A673 (cell line): ENCODE results near the gene CDH23. TPM values are rescaled to one million over a fixed set of nuclear protein-coding genes. Genes with fewer than 3 reads are reported as not detected.

Experiments
- BruUV-seq: library from RNA; stranded (reverse); fragments of 400-500 nt; replicated peaks from 2 replicates; lab custom pipeline; 2021; lab: Mats Ljungman, UMichigan
- CTCF ChIA-PET: fragments of 300-600 bp; sonication (Branson Sonifier 250); formaldehyde crosslinking; loops from one replicate; lab custom pipeline; 2022; ENCODE audit warnings: antibody characterized with exemption; lab: Charles Lee
- POLR2A ChIA-PET: fragments of 300-600 bp; sonication (Branson Sonifier 250); formaldehyde crosslinking; loops from one replicate; lab custom pipeline; 2022; ENCODE audit warnings: antibody characterized with exemption; ENCODE audit not compliant: low non-redundant PET; lab: Charles Lee
- DNase-seq: peaks from one replicate; pipeline ENCODE4 v3.0.0-alpha.2; 2015; ENCODE audit warnings: low spot score
- H3K27ac ChIP-seq: fragments of 200-600 bp; sonication (generic); 2 replicates; pipeline ENCODE4 v1.5.1; 2016; ENCODE audit warnings: mixed run types, low read depth, mild to moderate bottlenecking, mixed read lengths, antibody characterized with exemption, low read length; ENCODE audit not compliant: poor library complexity, severe bottlenecking
- H3K27me3 ChIP-seq: fragments of 200-600 bp; sonication (generic); replicated peaks from 2 replicates; pipeline ENCODE4 v1.6.1; 2017; ENCODE audit warnings: mixed run types, low read depth, mild to moderate bottlenecking, mixed read lengths, antibody characterized with exemption, low read length; ENCODE audit not compliant: insufficient read depth, poor library complexity
- H3K36me3 ChIP-seq: fragments of 200-600 bp; sonication (generic); 2 replicates; pipeline ENCODE4 v1.6.1; 2016; ENCODE audit warnings: mixed run types, mild to moderate bottlenecking, mixed read lengths, antibody characterized with exemption, low read length; ENCODE audit not compliant: insufficient read depth, poor library complexity, severe bottlenecking
- H3K4me1 ChIP-seq: fragments of 200-600 bp; sonication (generic); 2 replicates; pipeline ENCODE4 v1.6.1; 2017; ENCODE audit warnings: mixed run types, mild to moderate bottlenecking, mixed read lengths, antibody characterized with exemption, low read length; ENCODE audit not compliant: insufficient read depth, poor library complexity, severe bottlenecking
- H3K4me3 ChIP-seq: fragments of 200-600 bp; sonication (generic); 2 replicates; pipeline ENCODE4 v1.5.1; 2016; ENCODE audit warnings: low read depth, mixed run types, mild to moderate bottlenecking, mixed read lengths, low read length; ENCODE audit not compliant: poor library complexity, severe bottlenecking
- H3K9me3 ChIP-seq: fragments of 200-600 bp; sonication (generic); 2 replicates; pipeline ENCODE4 v1.6.1; 2016; ENCODE audit warnings: mixed run types, low read depth, mild to moderate bottlenecking, mixed read lengths, antibody characterized with exemption, low read length; ENCODE audit not compliant: poor library complexity, severe bottlenecking
- CTCF ChIP-seq: fragments of 300-800, 200-600 bp; sonication (generic); conservative IDR thresholded peaks from 2 replicates; pipeline ENCODE4 v1.5.1; 2017; ENCODE audit warnings: low read depth, mild to moderate bottlenecking, antibody characterized with exemption, low read length, moderate library complexity, mixed read lengths
- EZH2 ChIP-seq: fragments of 200-600 bp; sonication (generic); IDR thresholded peaks from 2 replicates; pipeline ENCODE4 v1.6.1; 2017; ENCODE audit warnings: borderline replicate concordance, low read depth, mild to moderate bottlenecking, mixed read lengths, antibody characterized with exemption, low read length; ENCODE audit not compliant: poor library complexity, severe bottlenecking
- intact Hi-C: fragments of 100-400 bp; cut with micrococcal nuclease; formaldehyde crosslinking; loops from one replicate; pipeline ENCODE4 v1.10.0; 2022; ENCODE audit not compliant: unreplicated experiment
- total RNA-seq: library from RNA; stranded (reverse); gene quantifications from 2 replicates; pipeline ENCODE4 v1.2.3, GENCODE V29; 2021

CDH23 gene
- total RNA-seq, 1 experiment from 2014 or later = 49.7 TPM

GRCh38 chr10:71857934-71858890 is 461.5 kb downstream of the CDH23 start:
- H3K27ac ChIP-seq = no peak overlapping the region
- no TSS peak for BruUV-seq
- H3K36me3 ChIP-seq = no peaks in the 10 kb centered on the region
- H3K9me3 ChIP-seq = no peaks in the 10 kb centered on the region
- no peak overlapping the region for H3K4me3 ChIP-seq
- intact Hi-C loops = no loop called here
- no peaks in the 10 kb centered on the region for H3K27me3 ChIP-seq
- TF ChIP-seq EZH2 (no peak), CTCF (no peak)
- peaks cover 18% of the 10 kb centered on the region for H3K4me1 ChIP-seq
- CTCF ChIA-PET = no interaction called here
- DNase-seq = no peak
- POLR2A ChIA-PET = no interaction called here

GRCh38 chr10:71860243-71861029 is 463.7 kb downstream of the CDH23 start:
- Histone ChIP-seq H3K36me3 (no peaks in the 10 kb centered on the region), H3K9me3 (no peaks in the 10 kb centered on the region), H3K4me1 (peaks cover 18% of the 10 kb centered on the region), H3K27me3 (no peaks in the 10 kb centered on the region), H3K27ac (peak overlapping the region; percentile 94), H3K4me3 (no peak overlapping the region)
- peak; percentile 97 for DNase-seq
- ChIA-PET CTCF (interaction anchor here (1.1 kb wide), 2 partner anchors 9 to 36 kb away, joined by 4 to 7 read pairs; partner anchors contain the start of gene PSAP), POLR2A (interaction anchor here (1.7 kb wide), 1 partner anchor 10 kb away, joined by 14 read pairs; the partner anchor contains the start of gene PSAP)
- BruUV-seq = TSS peak; percentile 99
- TF ChIP-seq EZH2 (no peak), CTCF (no peak)
- intact Hi-C loops = no loop called here

DNA sequence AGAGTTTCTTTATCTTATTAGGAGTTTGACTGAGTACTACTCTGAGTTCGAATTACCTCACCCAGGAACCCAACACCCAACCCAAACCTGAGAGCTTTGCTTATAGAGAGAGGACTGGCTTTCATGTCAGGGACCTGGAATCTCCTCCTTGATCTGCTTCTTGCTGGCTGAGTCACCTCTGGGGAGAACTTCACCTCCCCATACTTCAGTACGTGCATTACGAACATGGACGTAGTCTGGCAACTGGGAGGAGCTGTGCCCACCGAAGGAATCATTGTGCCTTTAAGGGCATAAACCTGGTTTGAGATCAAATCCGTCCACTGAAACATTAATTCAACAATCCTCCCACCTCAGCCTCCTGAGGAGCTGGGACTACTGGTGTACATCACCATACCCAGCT is 466.5 kb downstream of the CDH23 start:
- Histone ChIP-seq H3K9me3 (no peaks in the 10 kb centered on the region), H3K27ac (no peak overlapping the region), H3K4me3 (no peak overlapping the region), H3K4me1 (peaks cover 18% of the 10 kb centered on the region), H3K27me3 (no peaks in the 10 kb centered on the region), H3K36me3 (no peaks in the 10 kb centered on the region)
- ChIA-PET POLR2A (no interaction called here), CTCF (no interaction called here)
- intact Hi-C loops = no loop called here
- DNase-seq = no peak
- no TSS peak for BruUV-seq
- TF ChIP-seq CTCF (no peak), EZH2 (no peak)
